Hepatocyte (in vitro differentiated cells): ENCODE measurements around the gene EMILIN1. TPM values are rescaled to one million over a fixed set of nuclear protein-coding genes. Genes with fewer than 3 reads are reported as not detected.
A peak's percentile ranks its signal among the peaks of the same experiment; 100 is the strongest.

ENCODE experiments used
- DNase-seq: peaks from one replicate; pipeline ENCODE4 v3.0.0-alpha.2; 2016; ENCODE audit warnings: low spot score
- H2AFZ ChIP-seq: fragments of 200-600 bp; sonication (generic); 2 replicates; pipeline ENCODE4 v1.6.0; 2016; ENCODE audit warnings: antibody characterized with exemption, mild to moderate bottlenecking
- H3K27ac ChIP-seq: fragments of 200-600 bp; sonication (generic); 2 replicates; pipeline ENCODE4 v1.5.1; 2016; ENCODE audit warnings: mild to moderate bottlenecking
- H3K27me3 ChIP-seq: fragments of 200-600 bp; sonication (generic); 2 replicates; pipeline ENCODE4 v1.6.1; 2016
- H3K36me3 ChIP-seq: fragments of 200-600 bp; sonication (generic); replicated peaks from 2 replicates; pipeline ENCODE4 v1.5.1; 2016; ENCODE audit warnings: low read depth; ENCODE audit not compliant: insufficient read depth
- H3K4me1 ChIP-seq: fragments of 200-600 bp; sonication (generic); 2 replicates; pipeline ENCODE4 v1.5.1; 2016; ENCODE audit warnings: mild to moderate bottlenecking, moderate library complexity; ENCODE audit not compliant: insufficient read depth
- H3K4me2 ChIP-seq: fragments of 200-600 bp; sonication (generic); 2 replicates; pipeline ENCODE4 v1.6.0; 2016
- H3K4me3 ChIP-seq: fragments of 200-600 bp; sonication (generic); 2 replicates; pipeline ENCODE4 v1.5.1; 2016; ENCODE audit warnings: mild to moderate bottlenecking
- H3K79me2 ChIP-seq: fragments of 200-600 bp; sonication (generic); 2 replicates; pipeline ENCODE4 v1.6.0; 2017; ENCODE audit warnings: mild to moderate bottlenecking
- H3K9me2 ChIP-seq: fragments of 200-600 bp; sonication (generic); replicated peaks from 2 replicates; pipeline ENCODE4 v1.6.0; 2017; ENCODE audit warnings: mild to moderate bottlenecking; ENCODE audit not compliant: insufficient read depth
- H3K9me3 ChIP-seq: fragments of 200-600 bp; sonication (generic); 2 replicates; pipeline ENCODE4 v1.5.1; 2016; ENCODE audit warnings: low read depth, mild to moderate bottlenecking
- H4K20me1 ChIP-seq: fragments of 200-600 bp; sonication (generic); 2 replicates; pipeline ENCODE4 v1.6.0; 2016; ENCODE audit warnings: mild to moderate bottlenecking; ENCODE audit not compliant: insufficient read depth, poor library complexity, severe bottlenecking
- EZH2 ChIP-seq: fragments of 200-600 bp; sonication (generic); IDR thresholded peaks from 2 replicates; pipeline ENCODE4 v1.6.1; 2016; ENCODE audit warnings: antibody characterized with exemption, mild to moderate bottlenecking, borderline replicate concordance
- EZH2phosphoT487 ChIP-seq: fragments of 200-600 bp; sonication (generic); IDR thresholded peaks from one replicate; pipeline ENCODE4 v1.6.1; 2018; ENCODE audit warnings: antibody characterized with exemption, mild to moderate bottlenecking, low read depth, moderate library complexity; ENCODE audit not compliant: unreplicated experiment, severe bottlenecking
- WGBS: methylation state at CpG from one replicate; pipeline ENCODE4 v1.1.6; 2016; ENCODE audit warnings: low lambda C conversion rate; ENCODE audit errors: missing lambda C conversion rate; 5-methylcytosine and 5-hydroxymethylcytosine counted together
- polyA plus RNA-seq: library from polyadenylated mRNA; unstranded; fragments of >200 nt; fragmentation: Nextera tagmentation; extraction: Ambion mirVana; gene quantifications from 2 replicates; pipeline ENCODE4 v1.2.1, GENCODE V29; 2016
- total RNA-seq: library from RNA; depleted of rRNA; stranded (reverse); fragments of >200 nt; gene quantifications from 2 replicates; pipeline ENCODE4 v1.2.3, GENCODE V29; 2014
- TF ChIP-seq, protein P1 (sequence below): fragments of 200-600 bp; sonication (generic); IDR thresholded peaks from 2 replicates; pipeline ENCODE4 v1.5.1; 2016; ENCODE audit warnings: antibody characterized with exemption, mild to moderate bottlenecking; ENCODE audit not compliant: poor library complexity

EMILIN1 gene
- total and polyA plus RNA-seq, 2 experiments from 2014 or later: 80.8 to 109 TPM

DNA sequence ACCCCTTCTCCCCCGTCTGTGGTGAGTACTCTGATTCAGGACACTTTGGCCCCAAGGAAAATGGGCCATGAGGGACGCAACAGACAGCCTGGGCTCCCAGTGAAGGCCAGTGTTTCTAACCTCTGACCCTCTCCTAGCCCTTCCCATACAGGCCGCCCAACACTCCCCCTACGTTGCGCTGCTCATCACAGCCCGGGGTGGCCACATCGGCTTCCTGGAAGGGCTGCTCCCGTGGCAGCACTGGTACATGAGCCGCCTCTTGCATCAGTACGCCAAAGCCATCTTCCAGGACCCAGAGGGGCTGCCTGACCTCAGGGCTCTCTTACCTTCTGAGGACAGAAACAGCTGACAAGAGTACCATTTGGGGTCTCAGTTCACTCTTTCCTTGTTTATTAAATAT lies 52.0 kb downstream of the EMILIN1 start:
- no peak for DNase-seq
- Histone ChIP-seq H3K27me3 (no peaks in the 10 kb centered on the region), H3K9me2 (no peaks in the 10 kb centered on the region), H3K27ac (no peak overlapping the region), H3K4me3 (no peak overlapping the region), H3K79me2 (peaks cover 19% of the 10 kb centered on the region), H3K36me3 (no peaks in the 10 kb centered on the region), H2AFZ (no peak overlapping the region), H3K4me1 (peaks cover 10% of the 10 kb centered on the region), H3K4me2 (no peak overlapping the region), H3K9me3 (no peaks in the 10 kb centered on the region), H4K20me1 (peaks cover 9% of the 10 kb centered on the region)
- WGBS: 96% methylated on average over 10 of the region's 10 CpGs
- TF ChIP-seq, protein P1, sequence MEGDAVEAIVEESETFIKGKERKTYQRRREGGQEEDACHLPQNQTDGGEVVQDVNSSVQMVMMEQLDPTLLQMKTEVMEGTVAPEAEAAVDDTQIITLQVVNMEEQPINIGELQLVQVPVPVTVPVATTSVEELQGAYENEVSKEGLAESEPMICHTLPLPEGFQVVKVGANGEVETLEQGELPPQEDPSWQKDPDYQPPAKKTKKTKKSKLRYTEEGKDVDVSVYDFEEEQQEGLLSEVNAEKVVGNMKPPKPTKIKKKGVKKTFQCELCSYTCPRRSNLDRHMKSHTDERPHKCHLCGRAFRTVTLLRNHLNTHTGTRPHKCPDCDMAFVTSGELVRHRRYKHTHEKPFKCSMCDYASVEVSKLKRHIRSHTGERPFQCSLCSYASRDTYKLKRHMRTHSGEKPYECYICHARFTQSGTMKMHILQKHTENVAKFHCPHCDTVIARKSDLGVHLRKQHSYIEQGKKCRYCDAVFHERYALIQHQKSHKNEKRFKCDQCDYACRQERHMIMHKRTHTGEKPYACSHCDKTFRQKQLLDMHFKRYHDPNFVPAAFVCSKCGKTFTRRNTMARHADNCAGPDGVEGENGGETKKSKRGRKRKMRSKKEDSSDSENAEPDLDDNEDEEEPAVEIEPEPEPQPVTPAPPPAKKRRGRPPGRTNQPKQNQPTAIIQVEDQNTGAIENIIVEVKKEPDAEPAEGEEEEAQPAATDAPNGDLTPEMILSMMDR: no peak
- TF ChIP-seq EZH2: no peak
- TF ChIP-seq EZH2phosphoT487: no peak

GRCh38 chr2:27131429-27131828 lies 53.0 kb downstream of the EMILIN1 start:
- no peak for DNase-seq
- Histone ChIP-seq H3K27me3 (no peaks in the 10 kb centered on the region), H3K9me3 (no peaks in the 10 kb centered on the region), H3K27ac (no peak overlapping the region), H3K4me2 (no peak overlapping the region), H3K9me2 (no peaks in the 10 kb centered on the region), H3K79me2 (peaks cover 19% of the 10 kb centered on the region), H4K20me1 (peaks cover 9% of the 10 kb centered on the region), H3K36me3 (no peaks in the 10 kb centered on the region), H3K4me3 (no peak overlapping the region), H3K4me1 (peaks cover 10% of the 10 kb centered on the region), H2AFZ (no peak overlapping the region)
- 98% methylated on average over 11 of the region's 11 CpGs for WGBS
- TF ChIP-seq, protein P1: no peak
- TF ChIP-seq EZH2 (no peak), EZH2phosphoT487 (no peak)

DNA sequence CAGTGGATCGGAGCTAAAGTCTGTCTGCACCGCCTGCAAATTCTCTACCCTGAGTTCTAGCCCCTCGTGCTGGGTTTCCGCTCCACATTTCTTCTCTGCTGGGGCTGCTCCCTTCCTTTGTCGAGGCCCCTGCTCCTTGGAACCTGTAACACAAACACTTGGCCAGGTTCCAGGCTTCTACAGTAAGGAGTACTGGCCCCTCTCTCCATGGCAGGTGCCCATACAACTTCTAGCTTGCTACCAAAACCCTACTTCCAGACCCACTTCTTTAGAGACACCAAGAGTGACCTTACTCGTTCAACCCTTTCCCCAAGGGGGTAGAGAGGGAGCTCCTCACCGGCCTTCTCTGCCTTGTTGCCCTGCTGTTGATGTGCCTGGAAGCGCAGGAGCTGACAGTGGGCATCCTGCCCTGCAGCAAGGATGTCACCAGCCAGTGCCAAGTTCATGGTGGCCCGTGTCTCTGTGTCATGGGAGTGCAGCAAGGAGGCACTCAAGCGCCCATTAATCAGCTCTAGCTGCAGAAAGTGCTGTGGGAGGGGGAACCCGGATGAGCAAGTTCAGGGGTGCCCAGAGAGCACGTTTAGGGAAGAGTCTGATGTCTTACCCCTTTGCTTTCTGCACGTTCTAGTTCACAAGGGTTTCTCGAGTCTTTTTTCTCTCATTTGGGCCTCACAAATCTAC lies 54.9 kb downstream of the EMILIN1 start:
- Histone ChIP-seq H3K4me3 (peak overlapping the region; percentile 91), H3K9me3 (no peaks in the 10 kb centered on the region), H4K20me1 (peaks cover 9% of the 10 kb centered on the region), H3K9me2 (no peaks in the 10 kb centered on the region), H3K79me2 (peaks cover 19% of the 10 kb centered on the region), H2AFZ (peak overlapping the region; percentile 86), H3K4me2 (peak overlapping the region; percentile 87), H3K36me3 (no peaks in the 10 kb centered on the region), H3K27me3 (no peaks in the 10 kb centered on the region), H3K27ac (no peak overlapping the region), H3K4me1 (peaks cover 10% of the 10 kb centered on the region)
- no peak for DNase-seq
- 52% methylated on average over 14 of the region's 14 CpGs for WGBS
- TF ChIP-seq, protein P1: no peak
- TF ChIP-seq EZH2phosphoT487 (no peak), EZH2 (no peak)
